ENCODE measurements around the gene PLCL1. TPM values are rescaled to one million over a fixed set of nuclear protein-coding genes. Genes with fewer than 3 reads are reported as not detected.

The PLCL1 gene
- total and polyA plus RNA-seq, 10 of the 15 experiments (the other 5 are each of a cell fraction or from before 2014, with no cell fraction given): 0.03 to 1.5 (median 0.22) TPM

DNA sequence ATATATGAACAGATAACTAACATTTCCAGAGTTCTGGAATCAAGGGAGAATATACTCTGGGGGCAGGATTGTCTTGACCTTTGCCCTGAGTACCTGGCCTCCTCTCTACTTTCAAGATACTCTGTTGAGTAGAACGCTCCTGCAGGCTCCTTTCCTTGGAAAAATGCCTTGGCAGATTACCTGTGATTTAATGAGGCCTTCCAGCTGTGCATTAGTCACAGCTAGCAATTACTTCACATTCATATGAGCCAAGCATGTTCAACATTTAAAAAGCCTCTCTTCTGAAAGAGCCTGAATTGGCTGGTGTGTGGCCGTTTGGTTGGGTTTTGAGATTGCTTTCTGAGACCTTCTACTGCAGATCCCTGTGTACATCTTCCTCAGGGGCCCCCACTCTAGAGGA lies 142.2 kb downstream of the PLCL1 start (continued):
- TF ChIP-seq SPI1 (IDR thresholded peaks at IDR 0.05; ENCODE audit: borderline replicate concordance, insufficient read depth, low read depth, low read length): no peak
- no peak for TF ChIP-seq ZSCAN29 (IDR thresholded peaks at IDR 0.05)
- no peak for TF ChIP-seq HCFC1 (IDR thresholded peaks at IDR 0.05; ENCODE audit: low read length)
- TF ChIP-seq ZZZ3 (IDR thresholded peaks at IDR 0.05; ENCODE audit: control insufficient read depth, insufficient read length, low read depth): no peak
- TF ChIP-seq BCL11A (IDR thresholded peaks at IDR 0.05; ENCODE audit: low read depth, low read length): no peak
- TF ChIP-seq MEF2B (IDR thresholded peaks at IDR 0.05; ENCODE audit: partially characterized antibody, poor library complexity, severe bottlenecking): no peak
- no peak for TF ChIP-seq RCOR1 (conservative IDR thresholded peaks at IDR 0.05; ENCODE audit: low read depth, low read length)

DNA sequence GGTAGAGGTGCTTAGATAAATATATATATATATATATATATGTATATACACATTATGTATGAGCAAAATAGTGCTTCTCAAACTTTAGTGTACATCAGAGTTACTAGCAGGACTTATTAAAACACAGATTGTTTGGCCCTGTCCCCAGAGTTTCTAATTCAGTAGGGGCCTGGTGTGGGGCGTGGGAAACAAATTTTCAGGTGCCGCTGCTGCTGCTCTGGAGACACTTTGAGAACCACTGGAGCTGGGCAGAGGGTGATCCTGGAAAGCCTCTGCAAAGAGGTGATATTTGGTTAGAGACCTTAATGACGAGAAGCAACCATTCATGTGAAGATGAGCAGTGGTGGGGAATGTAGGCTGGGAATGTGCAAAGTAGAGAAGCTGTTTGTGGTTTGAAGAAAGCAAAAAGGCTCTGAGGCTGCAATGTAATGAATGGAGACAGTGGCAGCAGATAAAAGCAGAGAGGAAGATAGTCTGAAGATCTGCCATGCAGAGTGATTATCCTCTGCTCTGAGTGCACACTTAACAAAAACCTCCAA lies 142.9 kb downstream of the PLCL1 start:
- no peaks in the 10 kb centered on the region; a peak in 1 of 4 replicates for H3K27me3 ChIP-seq (replicated peaks in 1 of 2; ENCODE audit: control insufficient read depth in 2 of 2, insufficient read depth in 2 of 2, low read length in 1 of 2)
- no peak overlapping the region for H3K27ac ChIP-seq (ENCODE audit: control insufficient read depth, insufficient read depth)
- TF ChIP-seq MEF2B (IDR thresholded peaks at IDR 0.05; ENCODE audit: partially characterized antibody, poor library complexity, severe bottlenecking): peak; percentile 56
- no peak for TF ChIP-seq BCL11A (IDR thresholded peaks at IDR 0.05; ENCODE audit: low read depth, low read length)
- peak; percentile 27; the same call in 1 of the 2 replicates for TF ChIP-seq RUNX3 (IDR thresholded peaks at IDR 0.05; ENCODE audit: low read length)
- BruUV-seq (replicated peaks): no TSS peak
- ATAC-seq: no peak
- no peaks in the 10 kb centered on the region for H3K36me3 ChIP-seq (ENCODE audit: control insufficient read depth in 2 of 2, insufficient read depth in 2 of 2, low read length in 1 of 2)
- intact Hi-C loops (cut with micrococcal nuclease; ENCODE audit: unreplicated experiment) (no loop called here), in situ Hi-C loops (cut with MboI) (no loop called here)
- no peaks in the 10 kb centered on the region for H3K4me1 ChIP-seq (ENCODE audit: control insufficient read depth, insufficient read depth, low read length)
- H2AFZ ChIP-seq (ENCODE audit: control insufficient read depth, low read depth, low read length): no peak overlapping the region
- FAIRE-seq: no peak
- no peak overlapping the region for H3K9ac ChIP-seq (ENCODE audit: control insufficient read depth, insufficient read depth, low read length)
- SMC1A ChIA-PET (ENCODE audit: uncharacterized antibody, unreplicated experiment): interaction anchor here (0.7 to 1.4 kb wide), 3 partner anchors 9 to 180 kb away, joined by 3 to 5 read pairs (median 3); no protein-coding TSS in a partner anchor
- 48% methylated on average over 3 of the region's 3 CpGs for WGBS (ENCODE audit: insufficient coverage, insufficient replicate concordance, low lambda C conversion rate, missing lambda C conversion rate)
- no peak overlapping the region for H3K4me2 ChIP-seq (ENCODE audit: control insufficient read depth, insufficient read depth)
- no peak overlapping the region for H3K4me3 ChIP-seq
- CTCF ChIA-PET: interaction anchor here (0.6 to 1.4 kb wide), 3 partner anchors 13 to 96 kb away, joined by 3 read pairs; no protein-coding TSS in a partner anchor
- no peaks in the 10 kb centered on the region for H4K20me1 ChIP-seq (ENCODE audit: control insufficient read depth, insufficient read depth)
- DNase-seq (ENCODE audit: low read depth, low spot score): no peak
- no peaks in the 10 kb centered on the region for H3K79me2 ChIP-seq (ENCODE audit: control insufficient read depth, insufficient read depth, low read length)
- no peaks in the 10 kb centered on the region; the same call in 2 of the 3 replicates for H3K9me3 ChIP-seq (replicated peaks; ENCODE audit: control insufficient read depth, insufficient read depth, low read length)
- RAD21 ChIA-PET (ENCODE audit: unreplicated experiment): no interaction called here
- POLR2A ChIA-PET: no interaction called here
